HG03521 (cell line): ENCODE data around the gene CTBP1.
A peak's percentile ranks its signal among the peaks of the same experiment; 100 is the strongest.

Experiments used
- ATAC-seq: cut with Tn5 transposase; IDR thresholded peaks from one replicate; pipeline ENCODE4 v1.9.1; 2021; ENCODE audit warnings: mild to moderate bottlenecking, moderate library complexity; ENCODE audit not compliant: unreplicated experiment

Gene CTBP1

GRCh38 chr4:1177274-1178141 is 71.4 kb downstream of the CTBP1 start:
- no peak for ATAC-seq

GRCh38 chr4:1176398-1177273 is 72.3 kb downstream of the CTBP1 start:
- no peak for ATAC-seq

GRCh38 chr4:1175635-1176229 is 73.2 kb downstream of the CTBP1 start:
- ATAC-seq: no peak

- no peak for ATAC-seq
Observed at GRCh38 chr4:1174941-1175634, 73.8 kb downstream of the CTBP1 start.

GRCh38 chr4:1172971-1173757 is 75.8 kb downstream of the CTBP1 start:
- ATAC-seq: no peak

GRCh38 chr4:1172228-1172851 is 76.6 kb downstream of the CTBP1 start, which contains the start of gene SPON2:
Gene SPON2, minus strand, starts transcription at chr4:1172583.
- no peak for ATAC-seq

GRCh38 chr4:1171311-1172227 is 77.4 kb downstream of the CTBP1 start:
- ATAC-seq: no peak

- no peak for ATAC-seq
Observed at GRCh38 chr4:1170976-1171310, 78.0 kb downstream of the CTBP1 start.

- ATAC-seq: no peak
Observed at GRCh38 chr4:1170156-1170975, 78.6 kb downstream of the CTBP1 start.

GRCh38 chr4:1169691-1170096 is 79.2 kb downstream of the CTBP1 start:
- ATAC-seq: no peak

- no peak for ATAC-seq
Observed at GRCh38 chr4:1169171-1169671, 79.7 kb downstream of the CTBP1 start.

- no peak for ATAC-seq
Observed at GRCh38 chr4:1168191-1169101, 80.5 kb downstream of the CTBP1 start.

- ATAC-seq: peak; percentile 77
Observed at GRCh38 chr4:1167244-1167949, 81.5 kb downstream of the CTBP1 start.

- ATAC-seq: peak; percentile 3
Observed at GRCh38 chr4:1166509-1167243, 82.3 kb downstream of the CTBP1 start.

- ATAC-seq: no peak
Observed at GRCh38 chr4:1164956-1165545, 83.9 kb downstream of the CTBP1 start.
